ENCODE data around the gene USP47.

USP47 gene

DNA sequence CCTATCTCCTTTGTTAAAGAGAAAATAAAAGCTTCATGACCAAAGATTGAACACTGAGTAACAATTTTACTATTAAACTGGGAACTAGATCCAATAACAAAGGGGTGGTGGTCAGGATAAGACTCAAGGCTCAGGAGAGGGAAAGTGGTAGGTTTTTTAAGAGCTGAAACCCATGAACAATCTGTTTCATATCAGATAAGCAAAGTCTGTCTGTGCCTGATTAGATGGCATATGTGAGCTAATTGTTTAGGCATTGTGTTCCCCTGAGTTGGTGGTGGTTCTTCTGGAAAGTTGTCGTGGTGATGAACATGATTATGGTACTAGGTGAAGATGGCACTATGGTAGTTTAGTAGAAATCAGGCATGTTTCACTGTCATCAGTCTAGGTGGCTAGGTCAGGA is 24.4 kb downstream of the USP47 start:
- H3K4me3 ChIP-seq (ENCODE audit: low read length), result peak overlapping the region; percentile 55; the same call in 1 of the 2 replicates
- no peak overlapping the region for H3K27ac ChIP-seq (ENCODE audit: low read depth, low read length)
- peaks cover 4% of the 10 kb centered on the region; the same call in 1 of the 2 replicates for H3K9me3 ChIP-seq (ENCODE audit: control insufficient read depth, insufficient read depth, low read length)
- peaks cover 9% of the 10 kb centered on the region for H3K36me3 ChIP-seq (ENCODE audit: control insufficient read depth, low read length)
- H3K4me1 ChIP-seq (ENCODE audit: control insufficient read depth, low read length), result peaks cover 51% of the 10 kb centered on the region
- no peaks in the 10 kb centered on the region for H3K27me3 ChIP-seq (ENCODE audit: control insufficient read depth, low read length)
- peaks cover 98% of the 10 kb centered on the region for H3K79me2 ChIP-seq (ENCODE audit: control insufficient read depth, low read length)
- 0 out of 2 replicates have a peak, but pooled peaks cover 3% of the 10 kb centered on the region for H4K20me1 ChIP-seq (ENCODE audit: control insufficient read depth, insufficient read depth, low read depth, low read length)
- H3K4me2 ChIP-seq (ENCODE audit: low read length), result peak overlapping the region; percentile 59
- H3F3A ChIP-seq (ENCODE audit: control insufficient read depth, insufficient read depth), result no peaks in the 10 kb centered on the region
- H3K9me2 ChIP-seq (replicated peaks; ENCODE audit: control insufficient read depth, low read length), result no peaks in the 10 kb centered on the region
- TF ChIP-seq, protein P1, sequence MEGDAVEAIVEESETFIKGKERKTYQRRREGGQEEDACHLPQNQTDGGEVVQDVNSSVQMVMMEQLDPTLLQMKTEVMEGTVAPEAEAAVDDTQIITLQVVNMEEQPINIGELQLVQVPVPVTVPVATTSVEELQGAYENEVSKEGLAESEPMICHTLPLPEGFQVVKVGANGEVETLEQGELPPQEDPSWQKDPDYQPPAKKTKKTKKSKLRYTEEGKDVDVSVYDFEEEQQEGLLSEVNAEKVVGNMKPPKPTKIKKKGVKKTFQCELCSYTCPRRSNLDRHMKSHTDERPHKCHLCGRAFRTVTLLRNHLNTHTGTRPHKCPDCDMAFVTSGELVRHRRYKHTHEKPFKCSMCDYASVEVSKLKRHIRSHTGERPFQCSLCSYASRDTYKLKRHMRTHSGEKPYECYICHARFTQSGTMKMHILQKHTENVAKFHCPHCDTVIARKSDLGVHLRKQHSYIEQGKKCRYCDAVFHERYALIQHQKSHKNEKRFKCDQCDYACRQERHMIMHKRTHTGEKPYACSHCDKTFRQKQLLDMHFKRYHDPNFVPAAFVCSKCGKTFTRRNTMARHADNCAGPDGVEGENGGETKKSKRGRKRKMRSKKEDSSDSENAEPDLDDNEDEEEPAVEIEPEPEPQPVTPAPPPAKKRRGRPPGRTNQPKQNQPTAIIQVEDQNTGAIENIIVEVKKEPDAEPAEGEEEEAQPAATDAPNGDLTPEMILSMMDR (IDR thresholded peaks at IDR 0.05; ENCODE audit: low read depth, low read length, poor library complexity, severe bottlenecking), result no peak
- TF ChIP-seq EZH2phosphoT487 (IDR thresholded peaks at IDR 0.05; ENCODE audit: borderline replicate concordance, low read length), result no peak

GRCh38 chr11:11867720-11868119 is 25.9 kb downstream of the USP47 start:
- H3F3A ChIP-seq (ENCODE audit: control insufficient read depth, insufficient read depth), result no peaks in the 10 kb centered on the region
- H3K4me2 ChIP-seq (ENCODE audit: low read length), result no peak overlapping the region
- no peak overlapping the region for H3K4me3 ChIP-seq (ENCODE audit: low read length)
- no peaks in the 10 kb centered on the region for H3K27me3 ChIP-seq (ENCODE audit: control insufficient read depth, low read length)
- H3K9me3 ChIP-seq (ENCODE audit: control insufficient read depth, insufficient read depth, low read length), result peaks cover 4% of the 10 kb centered on the region; the same call in 1 of the 2 replicates
- H3K9me2 ChIP-seq (replicated peaks; ENCODE audit: control insufficient read depth, low read length), result no peaks in the 10 kb centered on the region
- H3K27ac ChIP-seq (ENCODE audit: low read depth, low read length), result no peak overlapping the region
- H3K4me1 ChIP-seq (ENCODE audit: control insufficient read depth, low read length), result peaks cover 60% of the 10 kb centered on the region
- H4K20me1 ChIP-seq (ENCODE audit: control insufficient read depth, insufficient read depth, low read depth, low read length), result 0 out of 2 replicates have a peak, but pooled peaks cover 13% of the 10 kb centered on the region
- H3K79me2 ChIP-seq (ENCODE audit: control insufficient read depth, low read length), result peaks cover 97% of the 10 kb centered on the region
- no peak for TF ChIP-seq EZH2phosphoT487 (IDR thresholded peaks at IDR 0.05; ENCODE audit: borderline replicate concordance, low read length)
- TF ChIP-seq, protein P1 (IDR thresholded peaks at IDR 0.05; ENCODE audit: low read depth, low read length, poor library complexity, severe bottlenecking), result no peak
- H3K36me3 ChIP-seq (ENCODE audit: control insufficient read depth, low read length), result peaks cover 9% of the 10 kb centered on the region

- Histone ChIP-seq H3K27ac (ENCODE audit: low read depth, low read length) (no peak overlapping the region), H3K9me3 (ENCODE audit: control insufficient read depth, insufficient read depth, low read length) (no peaks in the 10 kb centered on the region), H3F3A (ENCODE audit: control insufficient read depth, insufficient read depth) (no peaks in the 10 kb centered on the region), H3K4me3 (ENCODE audit: low read length) (no peak overlapping the region), H3K36me3 (ENCODE audit: control insufficient read depth, low read length) (peaks cover 9% of the 10 kb centered on the region), H3K9me2 (replicated peaks; ENCODE audit: control insufficient read depth, low read length) (no peaks in the 10 kb centered on the region), H3K4me2 (ENCODE audit: low read length) (no peak overlapping the region), H4K20me1 (ENCODE audit: control insufficient read depth, insufficient read depth, low read depth, low read length) (0 out of 2 replicates have a peak, but pooled peaks cover 13% of the 10 kb centered on the region), H3K4me1 (ENCODE audit: control insufficient read depth, low read length) (peaks cover 38% of the 10 kb centered on the region), H3K27me3 (ENCODE audit: control insufficient read depth, low read length) (no peaks in the 10 kb centered on the region), H3K79me2 (ENCODE audit: control insufficient read depth, low read length) (peaks cover 92% of the 10 kb centered on the region)
- TF ChIP-seq, protein P1 (IDR thresholded peaks at IDR 0.05; ENCODE audit: low read depth, low read length, poor library complexity, severe bottlenecking), result no peak
- TF ChIP-seq EZH2phosphoT487 (IDR thresholded peaks at IDR 0.05; ENCODE audit: borderline replicate concordance, low read length), result no peak
Measured at GRCh38 chr11:11871991-11872401, 30.2 kb downstream of the USP47 start.

All from DOHH2 (cell line).